ENCODE measurements around the gene SOS2.

DNA sequence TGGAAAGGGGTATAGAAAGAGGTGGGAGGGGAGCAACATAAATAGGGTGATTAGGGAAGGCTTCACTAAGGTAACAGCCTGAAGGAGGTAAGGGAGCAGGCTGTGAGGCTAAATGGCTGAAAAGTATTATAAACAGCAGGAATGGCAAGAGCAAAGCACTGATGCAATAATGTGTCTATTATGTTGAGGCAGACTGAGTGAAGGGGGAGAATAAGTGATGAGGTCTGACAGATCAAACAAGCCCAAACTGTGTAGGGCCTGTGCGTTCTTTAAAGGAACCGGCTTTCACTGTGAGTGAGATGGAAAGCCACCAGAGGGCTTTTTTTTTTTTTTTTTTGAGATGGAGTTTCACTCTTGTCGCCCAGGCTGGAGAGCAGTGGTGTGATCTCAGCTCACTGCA, 108.3 kb downstream of the SOS2 start:
- TF ChIP-seq CTCF (IDR thresholded peaks at IDR 0.05), result no peak
- TF ChIP-seq ZFX (IDR thresholded peaks at IDR 0.05; ENCODE audit: borderline replicate concordance), result no peak
